Ascending aorta (tissue), 2 donors: ENCODE data around the gene ZBTB2. TPM values are rescaled to one million over a fixed set of nuclear protein-coding genes. Genes with fewer than 3 reads are reported as not detected.

Experiments used
- DNase-seq, 2 donors: peaks; one replicate each; pipeline ENCODE4 v3.0.0-alpha.2; 2019; ENCODE audit warnings: low spot score in 2 of 2
- H3K27ac ChIP-seq, 2 donors: fragments of 200-600 bp; sonication (generic); one replicate each; pipeline ENCODE4 v1.5.1; 2016 to 2017; ENCODE audit warnings: mild to moderate bottlenecking in 1 of 2
- H3K27me3 ChIP-seq: fragments of 200-600 bp; sonication (generic); one replicate; pipeline ENCODE4 v1.5.1; 2017
- H3K36me3 ChIP-seq, 2 donors: fragments of 200-600 bp; sonication (generic); one replicate each; pipeline ENCODE4 v1.5.1; 2016
- H3K4me1 ChIP-seq, 2 donors: fragments of 200-600 bp; sonication (generic); one replicate each; pipeline ENCODE4 v1.5.1; 2016 to 2017; ENCODE audit warnings: mild to moderate bottlenecking in 1 of 2
- H3K4me3 ChIP-seq, 2 donors: fragments of 200-600 bp; sonication (generic); one replicate each; pipeline ENCODE4 v1.5.1; 2016 to 2017; ENCODE audit warnings: mild to moderate bottlenecking in 1 of 2
- H3K9me3 ChIP-seq, 2 donors: fragments of 200-600 bp; sonication (generic); one replicate each; pipeline ENCODE4 v1.5.1; 2016
- intact Hi-C: fragments of 100-400 bp; cut with DNase I; formaldehyde crosslinking; loops from one replicate; pipeline ENCODE4 v1.15.1; 2023
- total RNA-seq: library from RNA; depleted of rRNA; stranded (reverse); fragments of >200 nt; gene quantifications from one replicate; pipeline ENCODE4 v1.1.0, GENCODE V29; 2016
- TF ChIP-seq, protein P1 (sequence below), 3 experiments: fragments of 200-600 bp in 2 of 3; fragments of 450-650 bp in 1 of 3; sonication (generic) in 2 of 3; IDR thresholded peaks; one replicate each; pipeline ENCODE4 v1.5.1; 2016 to 2019; ENCODE audit warnings: antibody characterized with exemption in 3 of 3, mild to moderate bottlenecking in 1 of 3, moderate library complexity in 1 of 3

The ZBTB2 gene, protein sequence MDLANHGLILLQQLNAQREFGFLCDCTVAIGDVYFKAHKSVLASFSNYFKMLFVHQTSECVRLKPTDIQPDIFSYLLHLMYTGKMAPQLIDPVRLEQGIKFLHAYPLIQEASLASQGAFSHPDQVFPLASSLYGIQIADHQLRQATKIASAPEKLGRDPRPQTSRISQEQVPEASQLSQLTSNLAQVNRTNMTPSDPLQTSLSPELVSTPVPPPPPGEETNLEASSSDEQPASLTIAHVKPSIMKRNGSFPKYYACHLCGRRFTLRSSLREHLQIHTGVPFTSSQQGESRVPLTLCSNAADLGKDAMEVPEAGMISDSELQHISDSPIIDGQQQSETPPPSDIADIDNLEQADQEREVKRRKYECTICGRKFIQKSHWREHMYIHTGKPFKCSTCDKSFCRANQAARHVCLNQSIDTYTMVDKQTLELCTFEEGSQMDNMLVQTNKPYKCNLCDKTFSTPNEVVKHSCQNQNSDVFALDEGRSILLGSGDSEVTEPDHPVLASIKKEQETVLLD
- total RNA-seq: 9.9 TPM

GRCh38 chr6:151391471-151392413 lies at the start of gene ZBTB2:
TSS of gene ZBTB2 (minus strand) at chr6:151391559. CDS start at chr6:151373637, 17,922 bp downstream.
- TF ChIP-seq, protein P1, sequence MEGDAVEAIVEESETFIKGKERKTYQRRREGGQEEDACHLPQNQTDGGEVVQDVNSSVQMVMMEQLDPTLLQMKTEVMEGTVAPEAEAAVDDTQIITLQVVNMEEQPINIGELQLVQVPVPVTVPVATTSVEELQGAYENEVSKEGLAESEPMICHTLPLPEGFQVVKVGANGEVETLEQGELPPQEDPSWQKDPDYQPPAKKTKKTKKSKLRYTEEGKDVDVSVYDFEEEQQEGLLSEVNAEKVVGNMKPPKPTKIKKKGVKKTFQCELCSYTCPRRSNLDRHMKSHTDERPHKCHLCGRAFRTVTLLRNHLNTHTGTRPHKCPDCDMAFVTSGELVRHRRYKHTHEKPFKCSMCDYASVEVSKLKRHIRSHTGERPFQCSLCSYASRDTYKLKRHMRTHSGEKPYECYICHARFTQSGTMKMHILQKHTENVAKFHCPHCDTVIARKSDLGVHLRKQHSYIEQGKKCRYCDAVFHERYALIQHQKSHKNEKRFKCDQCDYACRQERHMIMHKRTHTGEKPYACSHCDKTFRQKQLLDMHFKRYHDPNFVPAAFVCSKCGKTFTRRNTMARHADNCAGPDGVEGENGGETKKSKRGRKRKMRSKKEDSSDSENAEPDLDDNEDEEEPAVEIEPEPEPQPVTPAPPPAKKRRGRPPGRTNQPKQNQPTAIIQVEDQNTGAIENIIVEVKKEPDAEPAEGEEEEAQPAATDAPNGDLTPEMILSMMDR (IDR thresholded peaks at IDR 0.05): no peak
- no peaks in the 10 kb centered on the region for H3K27me3 ChIP-seq
- intact Hi-C loops: loop anchor here (5.0 kb wide), 2 partner anchors 46 to 86 kb away; no protein-coding TSS in a partner anchor
- no peaks in the 10 kb centered on the region for H3K9me3 ChIP-seq
- H3K27ac ChIP-seq: peak within 1 kb of the TSS; percentile 98 to 100
- peak; percentile 32 to 85 for DNase-seq
- peaks cover 5 to 31% of the 10 kb centered on the region in 2 donors for H3K4me1 ChIP-seq
- H3K36me3 ChIP-seq: no peaks in the 10 kb centered on the region
- peak within 1 kb of the TSS; percentile 76 to 98 for H3K4me3 ChIP-seq

- H3K9me3 ChIP-seq: no peaks in the 10 kb centered on the region
- peaks cover 13 to 48% of the 10 kb centered on the region in 2 donors for H3K4me1 ChIP-seq
- no peak for DNase-seq
- H3K4me3 ChIP-seq: peak overlapping the region in 1 of 2 donors; percentile 17
- H3K27me3 ChIP-seq: no peaks in the 10 kb centered on the region
- intact Hi-C loops: no loop called here
- no peaks in the 10 kb centered on the region for H3K36me3 ChIP-seq
- TF ChIP-seq, protein P1 (IDR thresholded peaks at IDR 0.05): peak in 2 of 3 experiments; percentile 57 to 70
- H3K27ac ChIP-seq: peak overlapping the region; percentile 71
Measured at GRCh38 chr6:151440930-151441329, 49.6 kb upstream of the ZBTB2 start.

DNA sequence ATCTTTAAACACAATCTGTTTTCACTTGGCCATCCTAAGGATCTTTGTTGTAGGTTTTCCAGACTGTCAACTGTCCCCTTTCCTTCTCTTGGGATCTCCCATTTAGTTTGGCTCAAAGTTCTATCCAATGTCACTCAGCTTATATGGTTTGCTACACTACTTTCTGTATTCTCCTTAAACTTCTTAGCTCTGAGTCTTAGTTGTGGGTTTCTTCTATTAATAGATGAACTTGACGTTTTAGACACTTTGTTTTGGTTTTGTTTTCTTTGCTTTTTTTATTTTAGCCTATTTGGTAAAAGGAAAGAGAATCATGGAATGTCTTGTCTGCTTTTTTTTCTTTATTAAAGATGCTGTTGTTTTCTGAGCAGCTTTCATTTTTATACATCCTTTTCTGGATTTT lies 49.1 kb upstream of the ZBTB2 start:
- no peak for DNase-seq
- no peaks in the 10 kb centered on the region for H3K27me3 ChIP-seq
- intact Hi-C loops: no loop called here
- no peaks in the 10 kb centered on the region for H3K9me3 ChIP-seq
- peaks cover 10 to 44% of the 10 kb centered on the region in 2 donors for H3K4me1 ChIP-seq
- peak overlapping the region in 1 of 2 donors; percentile 17 for H3K4me3 ChIP-seq
- H3K27ac ChIP-seq: peak overlapping the region; percentile 71
- no peaks in the 10 kb centered on the region for H3K36me3 ChIP-seq
- TF ChIP-seq, protein P1 (IDR thresholded peaks at IDR 0.05): no peak

DNA sequence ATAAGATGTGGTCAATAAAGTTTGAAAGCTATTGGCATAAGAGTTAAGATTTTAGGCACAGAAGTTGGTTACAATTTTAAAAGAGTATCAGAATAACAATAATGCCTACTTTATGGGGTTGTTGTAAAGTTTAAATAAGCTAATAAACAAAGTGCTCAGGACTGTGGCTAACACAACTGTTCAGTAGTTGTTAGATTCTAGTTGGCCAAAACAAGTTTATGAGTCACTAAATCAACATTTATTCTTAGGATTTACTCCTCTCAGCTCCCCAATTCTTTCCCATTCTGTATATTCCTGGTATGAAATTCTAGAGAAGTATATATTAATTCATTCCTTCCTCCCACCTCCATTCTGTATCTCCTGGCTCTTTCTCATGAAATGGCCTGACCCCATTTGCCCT lies 46.0 kb upstream of the ZBTB2 start:
- H3K9me3 ChIP-seq: no peaks in the 10 kb centered on the region
- H3K4me3 ChIP-seq: no peak overlapping the region
- TF ChIP-seq, protein P1 (IDR thresholded peaks at IDR 0.05): no peak
- H3K36me3 ChIP-seq: peaks cover under 1 to 3% of the 10 kb centered on the region in 2 donors
- peak overlapping the region; percentile 56 to 66 for H3K27ac ChIP-seq
- H3K27me3 ChIP-seq: no peaks in the 10 kb centered on the region
- intact Hi-C loops: loop anchor here (5.0 kb wide), 1 partner anchor 45 kb away; the partner anchor contains the start of gene ZBTB2
- no peak for DNase-seq
- peaks cover 8 to 31% of the 10 kb centered on the region in 2 donors for H3K4me1 ChIP-seq

DNA sequence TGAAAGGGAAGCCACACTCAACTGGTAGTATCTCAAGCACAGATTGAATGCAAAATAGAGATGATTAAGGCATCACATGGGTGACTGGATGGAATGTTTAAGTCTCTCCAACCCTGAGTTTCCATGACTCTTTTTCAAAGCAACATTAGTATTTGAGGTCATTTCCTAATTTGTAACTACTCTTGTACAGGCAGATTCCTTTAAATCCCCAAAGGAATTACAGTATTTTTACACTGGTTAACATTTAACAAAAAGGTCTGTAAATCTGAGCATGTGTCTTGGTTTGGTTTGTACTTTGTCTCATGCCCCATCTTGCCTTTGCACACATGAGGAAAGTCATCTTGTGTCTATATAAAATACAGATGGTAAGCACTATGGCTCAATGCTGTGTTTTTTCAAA lies 45.4 kb upstream of the ZBTB2 start:
- Histone ChIP-seq H3K4me3 (no peak overlapping the region), H3K27ac (peak overlapping the region; percentile 66 to 72), H3K9me3 (no peaks in the 10 kb centered on the region), H3K27me3 (no peaks in the 10 kb centered on the region), H3K4me1 (peaks cover 8 to 29% of the 10 kb centered on the region in 2 donors), H3K36me3 (peaks cover 5 to 9% of the 10 kb centered on the region in 2 donors)
- TF ChIP-seq, protein P1 (IDR thresholded peaks at IDR 0.05): no peak
- DNase-seq: no peak
- intact Hi-C loops: loop anchor here (5.0 kb wide), 1 partner anchor 45 kb away; the partner anchor contains the start of gene ZBTB2
